Uterus (tissue), 2 donors: ENCODE data around the gene TESK2.

Experiments used
- CTCF ChIP-seq, 4 experiments: fragments of 200-600 bp in 2 of 4; fragments of 450-650 bp in 2 of 4; sonication (generic) in 2 of 4; IDR thresholded peaks; one replicate each; pipeline ENCODE4 v1.5.1; 2016 to 2019; ENCODE audit warnings: antibody characterized with exemption in 4 of 4, mild to moderate bottlenecking in 2 of 4, moderate library complexity in 1 of 4
- POLR2A ChIP-seq, 2 donors: fragments of 450-650 bp; IDR thresholded peaks; one replicate each; pipeline ENCODE4 v1.6.1; 2016; ENCODE audit warnings: antibody characterized with exemption in 2 of 2, mild to moderate bottlenecking in 1 of 2, moderate library complexity in 1 of 2

GRCh38 chr1:45448357-45448756 lies 42.6 kb downstream of the TESK2 start:
- TF ChIP-seq CTCF (IDR thresholded peaks at IDR 0.05): no peak
- no peak for TF ChIP-seq POLR2A (IDR thresholded peaks at IDR 0.05)
